ENCODE results near the gene ROBO1.

The ROBO1 gene

GRCh38 chr3:79255292-79255691, 512.5 kb downstream of the ROBO1 start:
- Histone ChIP-seq H3K4me1 (ENCODE audit: control insufficient read depth, insufficient read depth, low read length) (peaks cover 4% of the 10 kb centered on the region), H3K36me3 (ENCODE audit: insufficient read depth, low read length) (no peaks in the 10 kb centered on the region), H3K4me3 (ENCODE audit: low read length) (no peak overlapping the region), H3K27me3 (ENCODE audit: control insufficient read depth, insufficient read depth, low read length) (no peaks in the 10 kb centered on the region), H3K4me2 (ENCODE audit: low read length) (no peak overlapping the region), H3K9ac (ENCODE audit: low read depth, low read length) (no peak overlapping the region), H3K9me3 (replicated peaks; ENCODE audit: low read length) (no peaks in the 10 kb centered on the region)

GRCh38 chr3:79253704-79254103, 514.1 kb downstream of the ROBO1 start:
- Histone ChIP-seq H3K4me3 (ENCODE audit: low read length) (no peak overlapping the region), H3K27me3 (ENCODE audit: control insufficient read depth, insufficient read depth, low read length) (no peaks in the 10 kb centered on the region), H3K9ac (ENCODE audit: low read depth, low read length) (no peak overlapping the region), H3K4me1 (ENCODE audit: control insufficient read depth, insufficient read depth, low read length) (peaks cover 10% of the 10 kb centered on the region), H3K4me2 (ENCODE audit: low read length) (no peak overlapping the region), H3K9me3 (replicated peaks; ENCODE audit: low read length) (no peaks in the 10 kb centered on the region), H3K36me3 (ENCODE audit: insufficient read depth, low read length) (no peaks in the 10 kb centered on the region)

- Histone ChIP-seq H3K9ac (ENCODE audit: low read depth, low read length) (no peak overlapping the region), H3K4me2 (ENCODE audit: low read length) (no peak overlapping the region), H3K4me3 (ENCODE audit: low read length) (no peak overlapping the region), H3K36me3 (ENCODE audit: insufficient read depth, low read length) (no peaks in the 10 kb centered on the region), H3K27me3 (ENCODE audit: control insufficient read depth, insufficient read depth, low read length) (no peaks in the 10 kb centered on the region), H3K9me3 (replicated peaks; ENCODE audit: low read length) (no peaks in the 10 kb centered on the region), H3K4me1 (ENCODE audit: control insufficient read depth, insufficient read depth, low read length) (peaks cover 13% of the 10 kb centered on the region)
Observed at GRCh38 chr3:79253271-79253670, 514.5 kb downstream of the ROBO1 start.

- no peaks in the 10 kb centered on the region for H3K36me3 ChIP-seq (ENCODE audit: insufficient read depth, low read length)
- H3K9me3 ChIP-seq (replicated peaks; ENCODE audit: low read length) = no peaks in the 10 kb centered on the region
- no peak overlapping the region for H3K9ac ChIP-seq (ENCODE audit: low read depth, low read length)
- H3K4me3 ChIP-seq (ENCODE audit: low read length) = no peak overlapping the region
- no peaks in the 10 kb centered on the region for H3K27me3 ChIP-seq (ENCODE audit: control insufficient read depth, insufficient read depth, low read length)
- no peak overlapping the region for H3K4me2 ChIP-seq (ENCODE audit: low read length)
- H3K4me1 ChIP-seq (ENCODE audit: control insufficient read depth, insufficient read depth, low read length) = peaks cover 28% of the 10 kb centered on the region
Observed at GRCh38 chr3:79250746-79251145, 517.1 kb downstream of the ROBO1 start.

GRCh38 chr3:79249701-79250100, 518.1 kb downstream of the ROBO1 start:
- peaks cover 32% of the 10 kb centered on the region for H3K4me1 ChIP-seq (ENCODE audit: control insufficient read depth, insufficient read depth, low read length)
- H3K4me2 ChIP-seq (ENCODE audit: low read length) = no peak overlapping the region
- no peaks in the 10 kb centered on the region for H3K27me3 ChIP-seq (ENCODE audit: control insufficient read depth, insufficient read depth, low read length)
- no peak overlapping the region for H3K4me3 ChIP-seq (ENCODE audit: low read length)
- no peaks in the 10 kb centered on the region for H3K36me3 ChIP-seq (ENCODE audit: insufficient read depth, low read length)
- H3K9me3 ChIP-seq (replicated peaks; ENCODE audit: low read length) = no peaks in the 10 kb centered on the region
- no peak overlapping the region for H3K9ac ChIP-seq (ENCODE audit: low read depth, low read length)

- no peaks in the 10 kb centered on the region for H3K36me3 ChIP-seq (ENCODE audit: insufficient read depth, low read length)
- peaks cover 32% of the 10 kb centered on the region for H3K4me1 ChIP-seq (ENCODE audit: control insufficient read depth, insufficient read depth, low read length)
- H3K9ac ChIP-seq (ENCODE audit: low read depth, low read length) = peak overlapping the region; percentile 34
- no peaks in the 10 kb centered on the region for H3K27me3 ChIP-seq (ENCODE audit: control insufficient read depth, insufficient read depth, low read length)
- H3K4me2 ChIP-seq (ENCODE audit: low read length) = peak overlapping the region; percentile 55
- H3K4me3 ChIP-seq (ENCODE audit: low read length) = no peak overlapping the region
- no peaks in the 10 kb centered on the region for H3K9me3 ChIP-seq (replicated peaks; ENCODE audit: low read length)
Observed at GRCh38 chr3:79247725-79248043, 520.1 kb downstream of the ROBO1 start.

GRCh38 chr3:79246875-79247724, 520.7 kb downstream of the ROBO1 start:
- H3K9me3 ChIP-seq (replicated peaks; ENCODE audit: low read length) = no peaks in the 10 kb centered on the region
- no peaks in the 10 kb centered on the region for H3K27me3 ChIP-seq (ENCODE audit: control insufficient read depth, insufficient read depth, low read length)
- H3K4me2 ChIP-seq (ENCODE audit: low read length) = peak overlapping the region; percentile 55
- peaks cover 32% of the 10 kb centered on the region for H3K4me1 ChIP-seq (ENCODE audit: control insufficient read depth, insufficient read depth, low read length)
- H3K36me3 ChIP-seq (ENCODE audit: insufficient read depth, low read length) = no peaks in the 10 kb centered on the region
- no peak overlapping the region for H3K4me3 ChIP-seq (ENCODE audit: low read length)
- H3K9ac ChIP-seq (ENCODE audit: low read depth, low read length) = peak overlapping the region; percentile 34

- Histone ChIP-seq H3K4me1 (ENCODE audit: control insufficient read depth, insufficient read depth, low read length) (peaks cover 32% of the 10 kb centered on the region), H3K4me2 (ENCODE audit: low read length) (peak overlapping the region; percentile 23), H3K9me3 (replicated peaks; ENCODE audit: low read length) (no peaks in the 10 kb centered on the region), H3K36me3 (ENCODE audit: insufficient read depth, low read length) (no peaks in the 10 kb centered on the region), H3K27me3 (ENCODE audit: control insufficient read depth, insufficient read depth, low read length) (no peaks in the 10 kb centered on the region), H3K9ac (ENCODE audit: low read depth, low read length) (no peak overlapping the region), H3K4me3 (ENCODE audit: low read length) (no peak overlapping the region)
Observed at GRCh38 chr3:79245284-79246138, 522.3 kb downstream of the ROBO1 start.

GRCh38 chr3:79236496-79236895, 531.3 kb downstream of the ROBO1 start:
- H3K27me3 ChIP-seq (ENCODE audit: control insufficient read depth, insufficient read depth, low read length) = no peaks in the 10 kb centered on the region

GRCh38 chr3:79233431-79234060, 534.3 kb downstream of the ROBO1 start:
- Histone ChIP-seq H3K4me3 (ENCODE audit: low read length) (no peak overlapping the region), H3K9ac (ENCODE audit: low read depth, low read length) (no peak overlapping the region), H3K27me3 (ENCODE audit: control insufficient read depth, insufficient read depth, low read length) (no peaks in the 10 kb centered on the region), H3K9me3 (replicated peaks; ENCODE audit: low read length) (no peaks in the 10 kb centered on the region), H3K4me2 (ENCODE audit: low read length) (no peak overlapping the region), H3K36me3 (ENCODE audit: insufficient read depth, low read length) (no peaks in the 10 kb centered on the region), H3K4me1 (ENCODE audit: control insufficient read depth, insufficient read depth, low read length) (peaks cover 8% of the 10 kb centered on the region)

More at GRCh38 chr3:79236496-79236895, 531.3 kb downstream of the ROBO1 start:
- Histone ChIP-seq H3K4me3 (ENCODE audit: low read length) (no peak overlapping the region), H3K9me3 (replicated peaks; ENCODE audit: low read length) (no peaks in the 10 kb centered on the region), H3K36me3 (ENCODE audit: insufficient read depth, low read length) (no peaks in the 10 kb centered on the region), H3K9ac (ENCODE audit: low read depth, low read length) (no peak overlapping the region), H3K4me1 (ENCODE audit: control insufficient read depth, insufficient read depth, low read length) (peaks cover 8% of the 10 kb centered on the region), H3K4me2 (ENCODE audit: low read length) (peak overlapping the region; percentile 28)

- H3K27me3 ChIP-seq (ENCODE audit: control insufficient read depth, insufficient read depth, low read length) = no peaks in the 10 kb centered on the region
- H3K4me3 ChIP-seq (ENCODE audit: low read length) = no peak overlapping the region
Observed at GRCh38 chr3:79230266-79230665, 537.5 kb downstream of the ROBO1 start.

More at GRCh38 chr3:79230266-79230665, 537.5 kb downstream of the ROBO1 start:
- Histone ChIP-seq H3K36me3 (ENCODE audit: insufficient read depth, low read length) (no peaks in the 10 kb centered on the region), H3K4me2 (ENCODE audit: low read length) (no peak overlapping the region), H3K9me3 (replicated peaks; ENCODE audit: low read length) (no peaks in the 10 kb centered on the region), H3K4me1 (ENCODE audit: control insufficient read depth, insufficient read depth, low read length) (no peaks in the 10 kb centered on the region), H3K9ac (ENCODE audit: low read depth, low read length) (no peak overlapping the region)
